GM10266 (cell line): ENCODE data around the gene ARHGAP22.

Experiments
- DNase-seq: peaks from one replicate; pipeline ENCODE4 v3.0.0; 2012; ENCODE audit errors: extremely low spot score
- CTCF ChIP-seq: IDR thresholded peaks from 2 replicates; pipeline ENCODE4 v1.5.1; 2012; ENCODE audit warnings: mild to moderate bottlenecking, low read depth; ENCODE audit not compliant: control insufficient read depth, insufficient read depth; ENCODE audit errors: missing control alignments

The ARHGAP22 gene

GRCh38 chr10:48476279-48476982 lies 128.4 kb downstream of the ARHGAP22 start:
- DNase-seq: no peak
- TF ChIP-seq CTCF: no peak

- DNase-seq: no peak
- no peak for TF ChIP-seq CTCF
Measured at GRCh38 chr10:48475943-48476278, 129.0 kb downstream of the ARHGAP22 start.

- no peak for DNase-seq
- no peak for TF ChIP-seq CTCF
Measured at GRCh38 chr10:48474765-48475365, 130.0 kb downstream of the ARHGAP22 start.

GRCh38 chr10:48473704-48474103 lies 131.2 kb downstream of the ARHGAP22 start:
- no peak for TF ChIP-seq CTCF
- no peak for DNase-seq

GRCh38 chr10:48472501-48473069 lies 132.3 kb downstream of the ARHGAP22 start:
- DNase-seq: no peak
- no peak for TF ChIP-seq CTCF

- TF ChIP-seq CTCF: no peak
- no peak for DNase-seq
Measured at GRCh38 chr10:48470893-48471805, 133.7 kb downstream of the ARHGAP22 start.
